Measurements from ENCODE around the gene NAA50. TPM values are rescaled to one million over a fixed set of nuclear protein-coding genes. Genes with fewer than 3 reads are reported as not detected.

The NAA50 gene
- 10 to 100 TPM; 87.7 to 91.1 TPM for total RNA-seq

- H3K9me3 Mint-ChIP-seq: no peaks in the 10 kb centered on the region
- no peaks in the 10 kb centered on the region for H3K27me3 Mint-ChIP-seq (ENCODE audit: low read depth)
- H3K4me1 Mint-ChIP-seq (ENCODE audit: low read depth): peaks cover 60% of the 10 kb centered on the region
- DNase-seq: peak; percentile 95
- CTCF ChIA-PET: interaction anchor here (0.6 to 3.6 kb wide), 20 partner anchors 10 to 413 kb away, joined by 3 to 29 read pairs (median 4); partner anchors contain the start of gene SPICE1
- intact Hi-C loops (cut with micrococcal nuclease): loop anchor here (1.0 to 10.0 kb wide), 20 partner anchors 10 to 1911 kb away; partner anchors contain the start of genes BTLA, CCDC191, GRAMD1C and QTRT2
- H3K36me3 Mint-ChIP-seq (ENCODE audit: low read depth): peaks cover 16% of the 10 kb centered on the region
- peak within 1 kb of the TSS; percentile 100 for H3K27ac Mint-ChIP-seq
- H3K4me3 Mint-ChIP-seq: peak within 1 kb of the TSS; percentile 98
These were observed at the start of gene NAA50 for GRCh38 chr3:113745756-113746547. Gene NAA50 (minus strand): TSS chr3:113746249. CDS start chr3:113745949, 300 bp downstream.

GRCh38 chr3:113795693-113796092, 49.6 kb upstream of the NAA50 start:
- Mint-ChIP-seq H3K4me1 (ENCODE audit: low read depth) (no peaks in the 10 kb centered on the region), H3K9me3 (no peaks in the 10 kb centered on the region), H3K36me3 (ENCODE audit: low read depth) (peaks cover 9% of the 10 kb centered on the region), H3K4me3 (no peak overlapping the region), H3K27me3 (ENCODE audit: low read depth) (no peaks in the 10 kb centered on the region), H3K27ac (no peak overlapping the region)
- intact Hi-C loops (cut with micrococcal nuclease): no loop called here
- no peak for DNase-seq
- CTCF ChIA-PET: interaction anchor here (1.4 kb wide), 1 partner anchor 59 kb away, joined by 3 read pairs; no protein-coding TSS in a partner anchor

- no peaks in the 10 kb centered on the region for H3K9me3 Mint-ChIP-seq
- no peak for DNase-seq
- H3K36me3 Mint-ChIP-seq (ENCODE audit: low read depth): peaks cover 7% of the 10 kb centered on the region
- no peak overlapping the region for H3K27ac Mint-ChIP-seq
- H3K27me3 Mint-ChIP-seq (ENCODE audit: low read depth): no peaks in the 10 kb centered on the region
- intact Hi-C loops (cut with micrococcal nuclease): no loop called here
- no peak overlapping the region for H3K4me3 Mint-ChIP-seq
- no peaks in the 10 kb centered on the region for H3K4me1 Mint-ChIP-seq (ENCODE audit: low read depth)
- CTCF ChIA-PET: interaction anchor here (1.4 kb wide), 1 partner anchor 60 kb away, joined by 4 read pairs; no protein-coding TSS in a partner anchor
These were observed 48.5 kb upstream of the NAA50 start for GRCh38 chr3:113794526-113794925.

- Mint-ChIP-seq H3K4me3 (no peak overlapping the region), H3K27ac (no peak overlapping the region), H3K4me1 (ENCODE audit: low read depth) (no peaks in the 10 kb centered on the region), H3K9me3 (no peaks in the 10 kb centered on the region), H3K27me3 (ENCODE audit: low read depth) (no peaks in the 10 kb centered on the region), H3K36me3 (ENCODE audit: low read depth) (peaks cover 10% of the 10 kb centered on the region)
- CTCF ChIA-PET: no interaction called here
- intact Hi-C loops (cut with micrococcal nuclease): no loop called here
- no peak for DNase-seq
These were observed 45.3 kb upstream of the NAA50 start for GRCh38 chr3:113791381-113791780.

- CTCF ChIA-PET: no interaction called here
These were observed 37.9 kb upstream of the NAA50 start for GRCh38 chr3:113783980-113784379.

GRCh38 chr3:113783463-113783862, 37.4 kb upstream of the NAA50 start:
- no peak overlapping the region for H3K27ac Mint-ChIP-seq
- H3K4me3 Mint-ChIP-seq: no peak overlapping the region
- H3K27me3 Mint-ChIP-seq (ENCODE audit: low read depth): no peaks in the 10 kb centered on the region
- H3K4me1 Mint-ChIP-seq (ENCODE audit: low read depth): peaks cover 4% of the 10 kb centered on the region
- intact Hi-C loops (cut with micrococcal nuclease): no loop called here
- no peak for DNase-seq
- peaks cover 6% of the 10 kb centered on the region for H3K36me3 Mint-ChIP-seq (ENCODE audit: low read depth)
- H3K9me3 Mint-ChIP-seq: no peaks in the 10 kb centered on the region
- CTCF ChIA-PET: no interaction called here

More at GRCh38 chr3:113783980-113784379, 37.9 kb upstream of the NAA50 start:
- H3K4me1 Mint-ChIP-seq (ENCODE audit: low read depth): peaks cover 4% of the 10 kb centered on the region
- no peaks in the 10 kb centered on the region for H3K27me3 Mint-ChIP-seq (ENCODE audit: low read depth)
- no peak overlapping the region for H3K27ac Mint-ChIP-seq
- no peak overlapping the region for H3K4me3 Mint-ChIP-seq
- DNase-seq: no peak
- H3K9me3 Mint-ChIP-seq: no peaks in the 10 kb centered on the region
- peaks cover 6% of the 10 kb centered on the region for H3K36me3 Mint-ChIP-seq (ENCODE audit: low read depth)
- intact Hi-C loops (cut with micrococcal nuclease): no loop called here

GRCh38 chr3:113776564-113776963, 30.5 kb upstream of the NAA50 start:
- peaks cover 4% of the 10 kb centered on the region for H3K4me1 Mint-ChIP-seq (ENCODE audit: low read depth)
- H3K4me3 Mint-ChIP-seq: no peak overlapping the region
- no peaks in the 10 kb centered on the region for H3K36me3 Mint-ChIP-seq (ENCODE audit: low read depth)
- no peak overlapping the region for H3K27ac Mint-ChIP-seq
- no peak for DNase-seq
- no peaks in the 10 kb centered on the region for H3K9me3 Mint-ChIP-seq
- no peaks in the 10 kb centered on the region for H3K27me3 Mint-ChIP-seq (ENCODE audit: low read depth)
- intact Hi-C loops (cut with micrococcal nuclease): no loop called here
- CTCF ChIA-PET: no interaction called here

GRCh38 chr3:113775516-113775915, 29.5 kb upstream of the NAA50 start:
- CTCF ChIA-PET: no interaction called here
- Mint-ChIP-seq H3K9me3 (no peaks in the 10 kb centered on the region), H3K4me3 (no peak overlapping the region), H3K27me3 (ENCODE audit: low read depth) (no peaks in the 10 kb centered on the region), H3K4me1 (ENCODE audit: low read depth) (peaks cover 4% of the 10 kb centered on the region), H3K27ac (no peak overlapping the region), H3K36me3 (ENCODE audit: low read depth) (no peaks in the 10 kb centered on the region)
- intact Hi-C loops (cut with micrococcal nuclease): no loop called here
- no peak for DNase-seq

- peaks cover 6% of the 10 kb centered on the region for H3K4me1 Mint-ChIP-seq (ENCODE audit: low read depth)
- CTCF ChIA-PET: interaction anchor here (0.5 kb wide), 1 partner anchor 36 kb away, joined by 5 read pairs; no protein-coding TSS in a partner anchor
- no peak for DNase-seq
- no peaks in the 10 kb centered on the region for H3K27me3 Mint-ChIP-seq (ENCODE audit: low read depth)
- no peak overlapping the region for H3K27ac Mint-ChIP-seq
- no peak overlapping the region for H3K4me3 Mint-ChIP-seq
- no peaks in the 10 kb centered on the region for H3K36me3 Mint-ChIP-seq (ENCODE audit: low read depth)
- H3K9me3 Mint-ChIP-seq: no peaks in the 10 kb centered on the region
- intact Hi-C loops (cut with micrococcal nuclease): no loop called here
These were observed 27.3 kb upstream of the NAA50 start for GRCh38 chr3:113773381-113773780.

- Mint-ChIP-seq H3K27ac (no peak overlapping the region), H3K4me1 (ENCODE audit: low read depth) (peaks cover 8% of the 10 kb centered on the region)
These were observed 25.9 kb upstream of the NAA50 start for GRCh38 chr3:113771993-113772392.

GRCh38 chr3:113769551-113769950, 23.5 kb upstream of the NAA50 start:
- no peak overlapping the region for H3K27ac Mint-ChIP-seq
- no peaks in the 10 kb centered on the region for H3K9me3 Mint-ChIP-seq
- no peaks in the 10 kb centered on the region for H3K27me3 Mint-ChIP-seq (ENCODE audit: low read depth)
- no peak for DNase-seq
- CTCF ChIA-PET: interaction anchor here (1.5 kb wide), 1 partner anchor 23 kb away, joined by 3 read pairs; the partner anchor contains the start of gene ATP6V1A
- H3K36me3 Mint-ChIP-seq (ENCODE audit: low read depth): no peaks in the 10 kb centered on the region
- H3K4me1 Mint-ChIP-seq (ENCODE audit: low read depth): peaks cover 8% of the 10 kb centered on the region
- no peak overlapping the region for H3K4me3 Mint-ChIP-seq
- intact Hi-C loops (cut with micrococcal nuclease): no loop called here

More at GRCh38 chr3:113771993-113772392, 25.9 kb upstream of the NAA50 start:
- no peaks in the 10 kb centered on the region for H3K36me3 Mint-ChIP-seq (ENCODE audit: low read depth)
- intact Hi-C loops (cut with micrococcal nuclease): no loop called here
- no peak overlapping the region for H3K4me3 Mint-ChIP-seq
- no peaks in the 10 kb centered on the region for H3K27me3 Mint-ChIP-seq (ENCODE audit: low read depth)
- H3K9me3 Mint-ChIP-seq: no peaks in the 10 kb centered on the region
- no peak for DNase-seq
- CTCF ChIA-PET: no interaction called here

- H3K36me3 Mint-ChIP-seq (ENCODE audit: low read depth): no peaks in the 10 kb centered on the region
- intact Hi-C loops (cut with micrococcal nuclease): no loop called here
- H3K9me3 Mint-ChIP-seq: no peaks in the 10 kb centered on the region
- CTCF ChIA-PET: interaction anchor here (0.6 to 1.0 kb wide), 2 partner anchors 16 to 20 kb away, joined by 3 read pairs; no protein-coding TSS in a partner anchor
- H3K4me3 Mint-ChIP-seq: no peak overlapping the region
- no peak overlapping the region for H3K27ac Mint-ChIP-seq
- H3K4me1 Mint-ChIP-seq (ENCODE audit: low read depth): peaks cover 4% of the 10 kb centered on the region
- no peaks in the 10 kb centered on the region for H3K27me3 Mint-ChIP-seq (ENCODE audit: low read depth)
- DNase-seq: no peak
These were observed 18.6 kb upstream of the NAA50 start for GRCh38 chr3:113764698-113765097.
